Left hindlimb (tissue), 1 donor: ENCODE data around the gene SRRD.
"Not testable (repeated sequence)": the region's sequence is repeated elsewhere in the genome, so short reads cannot be mapped to it uniquely, and the experiment has no call there.

ENCODE experiments used
- DNase-seq: peaks from one replicate; pipeline ENCODE4 v3.0.0-alpha.2; 2018

The SRRD gene

GRCh38 chr22:26483439-26484359, at the start of gene SRRD, which contains the start of gene HPS4:
Gene SRRD (plus strand): TSS chr22:26483877. CDS start chr22:26483891, 14 bp downstream.
Gene HPS4 (minus strand): TSS chr22:26483783. CDS start chr22:26481762, 2,021 bp downstream.
- peak; percentile 92 for DNase-seq

- DNase-seq = no peak
Measured at GRCh38 chr22:26435327-26436093, 48.2 kb upstream of the SRRD start.

GRCh38 chr22:26436903-26437515, 46.7 kb upstream of the SRRD start:
- DNase-seq = no peak

GRCh38 chr22:26437694-26438392, 45.8 kb upstream of the SRRD start:
- DNase-seq = no peak

GRCh38 chr22:26438776-26439175, 44.9 kb upstream of the SRRD start:
- DNase-seq = not testable (repeated sequence)

- no peak for DNase-seq
Measured at GRCh38 chr22:26439559-26439958, 44.1 kb upstream of the SRRD start.

- no peak for DNase-seq
Measured at GRCh38 chr22:26442086-26442756, 41.5 kb upstream of the SRRD start.

GRCh38 chr22:26443901-26444690, 39.6 kb upstream of the SRRD start:
- DNase-seq = no peak

GRCh38 chr22:26444777-26445176, 38.9 kb upstream of the SRRD start:
- DNase-seq = no peak

GRCh38 chr22:26445577-26446275, 38.0 kb upstream of the SRRD start:
- DNase-seq = no peak

GRCh38 chr22:26446808-26447515, 36.7 kb upstream of the SRRD start:
- DNase-seq = no peak

GRCh38 chr22:26447584-26448329, 35.9 kb upstream of the SRRD start:
- no peak for DNase-seq

- no peak for DNase-seq
Measured at GRCh38 chr22:26448334-26448733, 35.3 kb upstream of the SRRD start.

- no peak for DNase-seq
Measured at GRCh38 chr22:26448941-26449340, 34.7 kb upstream of the SRRD start.

GRCh38 chr22:26450453-26451185, 33.1 kb upstream of the SRRD start:
- no peak for DNase-seq

GRCh38 chr22:26452236-26453016, 31.3 kb upstream of the SRRD start:
- DNase-seq = no peak

GRCh38 chr22:26453216-26453615, 30.5 kb upstream of the SRRD start:
- DNase-seq = no peak
